ENCODE measurements around the gene GALT. TPM values are rescaled to one million over a fixed set of nuclear protein-coding genes. Genes with fewer than 3 reads are reported as not detected.

Gene GALT
- total RNA-seq, 2 donors from 2014 or later: 19.4 to 50.2 TPM

DNA sequence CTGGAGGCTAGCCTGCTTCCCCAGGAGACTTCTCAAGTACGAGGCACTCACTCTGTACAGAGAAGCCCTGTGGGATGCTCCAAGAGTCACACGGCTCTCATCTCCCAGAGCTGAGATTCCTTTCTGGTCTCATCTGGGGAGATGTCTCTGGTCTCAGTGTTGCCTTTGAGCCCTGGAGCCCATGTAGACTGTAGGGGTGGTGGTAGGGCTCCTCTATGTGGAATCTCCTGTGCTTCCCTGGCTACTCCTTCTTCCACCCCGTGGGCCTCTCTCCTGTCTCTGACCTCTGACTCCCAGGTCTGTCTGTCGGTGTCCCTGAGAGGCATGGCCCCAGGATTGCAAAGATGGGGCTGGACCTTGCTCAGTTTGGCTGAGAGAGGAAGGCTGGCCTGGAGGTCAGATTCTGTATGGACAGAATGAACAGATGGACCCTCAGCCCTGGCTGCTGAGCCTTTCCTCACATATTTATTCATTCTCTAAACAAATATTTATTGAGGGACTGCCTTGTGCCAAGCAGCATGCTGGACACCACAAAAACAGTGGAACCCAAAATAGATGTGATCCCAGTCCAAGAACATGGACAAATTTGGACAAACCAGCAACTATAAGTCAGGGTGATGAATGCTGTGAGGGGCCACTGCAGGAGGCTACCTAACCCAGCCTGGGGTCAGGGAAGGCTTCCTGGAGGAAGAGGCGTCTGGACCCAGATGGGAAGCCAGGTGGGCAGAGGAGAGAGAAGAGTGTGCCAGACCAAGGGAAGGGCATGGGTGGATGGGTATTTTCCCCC is 42.0 kb downstream of the GALT start:
- ATAC-seq: no peak
- H3K27ac Mint-ChIP-seq: no peak overlapping the region

DNA sequence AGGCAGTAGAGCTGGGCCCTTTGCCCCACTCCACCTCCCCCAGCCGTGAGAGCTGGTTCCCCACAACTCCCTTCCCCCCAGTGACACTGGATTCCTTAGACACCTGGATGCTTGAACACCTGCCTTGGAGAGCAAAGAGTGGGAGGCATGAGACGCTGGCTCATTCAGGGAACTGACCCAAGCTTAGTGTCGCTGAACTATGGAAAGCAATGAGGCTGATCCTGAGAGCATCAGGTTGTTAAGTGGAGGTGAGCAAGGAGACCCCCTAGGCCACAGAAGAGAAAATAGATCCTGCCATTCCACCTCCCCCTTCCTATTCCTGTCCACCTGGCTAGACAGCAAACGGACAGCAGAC is 42.6 kb downstream of the GALT start:
- H3K4me3 Mint-ChIP-seq: no peak overlapping the region

More for the DNA sequence above, 42.0 kb downstream of the GALT start:
- Mint-ChIP-seq H3K9me3 (no peaks in the 10 kb centered on the region), H3K27me3 (peaks cover 0 to 2% of the 10 kb centered on the region in 2 donors), H3K36me3 (no peaks in the 10 kb centered on the region), H3K4me1 (ENCODE audit: low read depth in 2 of 2) (peaks cover 16 to 24% of the 10 kb centered on the region in 2 donors), H3K4me3 (no peak overlapping the region)
- no peak for DNase-seq (ENCODE audit: low spot score)

DNA sequence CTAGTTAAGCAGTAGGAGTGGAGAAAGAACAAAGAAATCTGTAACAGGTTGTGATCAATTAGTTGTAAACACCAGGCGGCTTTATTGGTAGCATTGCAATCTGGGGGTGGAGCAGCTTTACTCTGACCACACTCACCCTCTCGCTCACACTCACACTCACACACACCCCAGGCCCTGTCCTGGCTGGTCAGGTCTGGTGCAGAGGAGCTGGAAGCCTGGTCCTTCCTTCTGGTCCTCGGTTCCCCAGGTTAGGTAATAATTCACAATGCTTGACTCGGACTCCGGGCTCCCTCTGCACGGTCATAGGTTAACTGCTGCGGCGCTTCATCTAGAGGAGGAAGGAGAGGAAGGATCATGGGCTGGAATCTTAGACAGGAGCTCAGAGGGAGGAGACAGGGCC is 43.0 kb downstream of the GALT start:
- DNase-seq (ENCODE audit: low spot score) (no peak), ATAC-seq (no peak)
- H3K9me3 Mint-ChIP-seq: no peaks in the 10 kb centered on the region
- peaks cover 8 to 16% of the 10 kb centered on the region in 2 donors for H3K4me1 Mint-ChIP-seq (ENCODE audit: low read depth in 2 of 2)
- peaks cover 0 to 2% of the 10 kb centered on the region in 2 donors for H3K27me3 Mint-ChIP-seq
- H3K27ac Mint-ChIP-seq: no peak overlapping the region
- no peaks in the 10 kb centered on the region for H3K36me3 Mint-ChIP-seq
- H3K4me3 Mint-ChIP-seq: no peak overlapping the region

More for the DNA sequence above, 42.6 kb downstream of the GALT start:
- DNase-seq (ENCODE audit: low spot score) (no peak), ATAC-seq (no peak)
- no peaks in the 10 kb centered on the region for H3K36me3 Mint-ChIP-seq
- no peak overlapping the region for H3K27ac Mint-ChIP-seq
- peaks cover 0 to 2% of the 10 kb centered on the region in 2 donors for H3K27me3 Mint-ChIP-seq
- no peaks in the 10 kb centered on the region for H3K9me3 Mint-ChIP-seq
- H3K4me1 Mint-ChIP-seq (ENCODE audit: low read depth in 2 of 2): peaks cover 12 to 20% of the 10 kb centered on the region in 2 donors

DNA sequence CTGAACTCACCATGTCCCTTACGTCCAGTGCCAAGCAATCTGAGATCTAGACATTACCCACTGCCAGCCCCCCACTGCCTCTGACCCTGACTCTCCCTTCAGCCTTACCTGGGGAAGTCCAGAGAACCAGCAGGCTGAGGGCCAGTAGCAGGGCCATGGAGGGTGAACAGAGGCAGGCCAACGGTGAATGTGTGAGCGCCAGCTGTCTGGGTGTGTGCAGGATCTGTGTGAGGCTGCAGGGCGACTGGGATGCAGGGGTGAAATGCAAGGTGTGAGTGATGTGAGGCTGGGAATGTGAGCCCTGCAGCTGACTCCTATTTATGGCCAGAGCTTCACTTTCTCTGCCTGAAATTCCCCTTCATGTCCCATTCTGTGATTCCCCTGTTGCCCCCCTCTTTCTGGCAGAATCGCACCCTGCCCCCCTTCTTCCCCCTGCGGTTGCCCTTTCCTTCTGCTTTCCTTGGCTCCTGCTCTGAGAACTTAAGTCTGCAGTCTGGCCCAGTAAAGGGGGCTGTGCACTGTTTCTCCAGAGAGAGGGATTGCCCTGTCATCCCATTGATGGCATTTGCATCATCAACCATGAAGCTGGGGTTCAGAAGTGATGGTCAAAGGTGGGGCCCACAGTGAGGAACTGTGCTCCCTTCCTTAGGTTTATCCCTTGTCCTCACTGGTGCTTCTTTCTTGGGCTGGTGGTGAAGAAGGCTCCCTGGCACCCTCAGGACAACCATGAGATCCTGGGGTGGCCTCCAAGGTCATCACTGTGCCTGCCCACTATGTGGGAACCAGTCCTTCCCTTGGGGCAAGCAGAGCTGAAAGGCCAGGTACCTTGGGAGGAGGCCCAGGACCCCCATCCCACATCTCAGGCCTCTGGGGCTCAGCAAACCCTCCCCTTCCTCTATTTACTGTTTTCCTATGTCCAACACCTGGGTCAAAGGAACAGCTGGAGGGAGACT is 44.8 kb downstream of the GALT start, which contains the start of gene CCL19:
CCL19 (minus strand) TSS at position 294 of the 953 bp plus-strand sequence; CDS start at position 157, 137 bp downstream.
- no peak for DNase-seq (ENCODE audit: low spot score)
- Mint-ChIP-seq H3K9me3 (no peaks in the 10 kb centered on the region), H3K36me3 (no peaks in the 10 kb centered on the region), H3K4me1 (ENCODE audit: low read depth in 2 of 2) (peaks cover 0 to 5% of the 10 kb centered on the region in 2 donors), H3K27me3 (peaks cover 0 to 2% of the 10 kb centered on the region in 2 donors), H3K4me3 (no peak within 1 kb of the TSS), H3K27ac (no peak within 1 kb of the TSS)
- ATAC-seq: no peak

DNA sequence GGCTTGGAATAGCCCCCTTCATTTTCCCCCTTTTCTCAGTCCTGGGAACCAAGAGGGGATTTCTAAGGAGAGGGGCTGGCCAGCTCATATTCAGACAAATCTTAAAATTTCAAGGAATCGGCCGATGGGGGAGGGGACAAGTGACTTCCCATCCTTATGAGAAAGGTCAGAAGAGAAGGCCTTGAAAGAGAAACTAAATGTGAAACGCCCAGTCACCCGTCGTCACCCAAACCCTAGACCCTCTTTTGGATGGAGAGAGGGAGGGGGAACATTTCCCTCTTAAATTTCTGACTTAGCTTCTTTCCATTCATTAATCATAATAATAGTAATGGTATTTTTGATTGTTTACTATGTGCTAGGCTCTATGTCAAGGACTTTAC is 45.5 kb downstream of the GALT start:
- no peak for ATAC-seq
- Mint-ChIP-seq H3K36me3 (no peaks in the 10 kb centered on the region), H3K4me1 (ENCODE audit: low read depth in 2 of 2) (peaks cover 0 to 3% of the 10 kb centered on the region in 2 donors), H3K27me3 (peaks cover 0 to 2% of the 10 kb centered on the region in 2 donors), H3K9me3 (no peaks in the 10 kb centered on the region), H3K4me3 (no peak overlapping the region), H3K27ac (no peak overlapping the region)
- DNase-seq (ENCODE audit: low spot score): no peak

DNA sequence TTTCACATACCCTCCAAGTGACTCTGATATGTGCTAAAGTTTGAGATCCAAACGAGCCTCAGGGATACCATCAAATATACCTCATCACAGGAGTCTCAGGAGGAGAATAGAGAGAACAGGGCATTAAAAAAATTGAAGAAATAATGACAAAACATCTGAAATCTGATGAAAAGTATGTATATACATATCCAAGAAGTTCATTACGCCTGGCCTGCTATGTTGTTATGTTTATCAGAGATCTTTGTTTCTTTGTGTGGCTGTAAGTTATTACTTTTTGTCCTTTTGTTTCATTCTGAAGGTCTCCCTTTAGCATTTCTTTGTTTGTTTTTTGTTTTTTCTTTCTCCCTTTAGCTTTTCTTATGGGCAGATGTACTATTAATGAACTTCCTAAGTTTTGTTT is 47.1 kb downstream of the GALT start:
- no peak for DNase-seq (ENCODE audit: low spot score)
- no peaks in the 10 kb centered on the region for H3K9me3 Mint-ChIP-seq
- no peak overlapping the region for H3K4me3 Mint-ChIP-seq
- no peak overlapping the region for H3K27ac Mint-ChIP-seq
- H3K4me1 Mint-ChIP-seq (ENCODE audit: low read depth in 2 of 2): peaks cover 0 to 3% of the 10 kb centered on the region in 2 donors
- no peaks in the 10 kb centered on the region for H3K36me3 Mint-ChIP-seq
- no peak for ATAC-seq
- H3K27me3 Mint-ChIP-seq: peaks cover 0 to 2% of the 10 kb centered on the region in 2 donors

DNA sequence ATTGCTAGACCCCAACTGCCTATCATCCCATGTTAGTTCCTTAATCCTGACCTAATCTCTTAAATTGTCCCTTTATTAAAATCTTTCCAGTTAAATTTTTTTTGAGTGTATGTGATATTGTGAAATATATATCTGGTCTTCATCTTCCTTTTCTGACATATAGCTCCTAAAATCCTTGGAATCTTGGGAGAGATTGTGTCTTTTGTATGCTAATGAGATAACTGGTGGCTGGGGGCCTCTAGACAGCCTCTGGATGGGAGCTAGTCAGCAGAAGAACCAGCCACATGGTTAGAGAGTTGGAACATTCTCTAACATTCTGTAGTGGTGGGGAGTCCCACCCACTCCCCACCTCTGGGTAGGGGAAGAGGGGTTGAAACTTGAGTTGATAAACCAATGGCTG is 48.3 kb downstream of the GALT start:
- Mint-ChIP-seq H3K9me3 (no peaks in the 10 kb centered on the region), H3K27ac (no peak overlapping the region), H3K4me1 (ENCODE audit: low read depth in 2 of 2) (peaks cover 0 to 3% of the 10 kb centered on the region in 2 donors), H3K4me3 (no peak overlapping the region), H3K27me3 (peaks cover 5% of the 10 kb centered on the region in 2 donors), H3K36me3 (no peaks in the 10 kb centered on the region)
- DNase-seq (ENCODE audit: low spot score): no peak
- ATAC-seq: no peak

Other genes starting within 250 kb of the GALT start
- gene FAM219A, start 188.1 kb upstream of the GALT start, total RNA-seq: 10 to 100 TPM; 21.4 to 23.5 TPM
- gene DNAI1, start 187.9 kb upstream of the GALT start, total RNA-seq: not detected
- not detected for gene ENHO, start 123.7 kb upstream of the GALT start, total RNA-seq
- gene CNTFR, start 57.0 kb upstream of the GALT start, total RNA-seq: not detected
- gene RPP25L, start 34.6 kb upstream of the GALT start, total RNA-seq: 10 to 100 TPM; 22.7 to 23.1 TPM
- gene DCTN3, start 26.2 kb upstream of the GALT start, total RNA-seq: 100 to 1,000 TPM in 1 of 2 donors, 10 to 100 TPM in 1; 79.8 to 141 TPM
- gene ARID3C, start 17.6 kb upstream of the GALT start, total RNA-seq: under 1 TPM in 1 of 2 donors, not detected in 1; 0.31 TPM
- 100 to 1,000 TPM in 1 of 2 donors, 10 to 100 TPM in 1; 45.6 to 109 TPM for gene SIGMAR1, start 8.9 kb upstream of the GALT start, total RNA-seq
- gene IL11RA, start 5.5 kb downstream of the GALT start, total RNA-seq: 10 to 100 TPM in 1 of 2 donors, 1 to 10 TPM in 1; 6.8 to 16.8 TPM
- gene CCL27, start 16.0 kb downstream of the GALT start, total RNA-seq: not detected
- gene CCL19, start 44.6 kb downstream of the GALT start, total RNA-seq: not detected
- not detected for gene CCL21, start 63.5 kb downstream of the GALT start, total RNA-seq